HAP-1 (cell line): Measurements from ENCODE around the gene ARVCF.

Source experiments
- DNase-seq, 2 experiments: peaks; one replicate each; pipeline ENCODE4 v3.0.0-alpha.2; 2016 to 2020; ENCODE audit warnings: low spot score in 2 of 2
- H3K27me3 ChIP-seq: fragments of 250-450 bp; sonication (Bioruptor Pico); 2 replicates; pipeline ENCODE4 v1.5.1; 2020; ENCODE audit warnings: low read depth, mild to moderate bottlenecking, moderate library complexity
- H3K36me3 ChIP-seq: fragments of 250-450 bp; sonication (Bioruptor Pico); replicated peaks from 2 replicates; pipeline ENCODE4 v1.5.1; 2020; ENCODE audit warnings: mild to moderate bottlenecking
- H3K4me1 ChIP-seq: fragments of 250-450 bp; sonication (Bioruptor Pico); 2 replicates; pipeline ENCODE4 v1.5.1; 2020; ENCODE audit warnings: mild to moderate bottlenecking
- H3K4me3 ChIP-seq: fragments of 250-450 bp; sonication (Bioruptor Pico); 2 replicates; pipeline ENCODE4 v1.5.1; 2020; ENCODE audit warnings: mild to moderate bottlenecking, moderate library complexity
- H3K9me3 ChIP-seq: fragments of 250-450 bp; sonication (Bioruptor Pico); 2 replicates; pipeline ENCODE4 v1.5.1; 2020; ENCODE audit warnings: mild to moderate bottlenecking, moderate library complexity
- in situ Hi-C: fragments of 300-500 bp; cut with MboI; formaldehyde crosslinking; loops from 3 replicates; pipeline ENCODE4 v1.14.3; 2020; ENCODE audit warnings: low sequenced_read_pairs, inconsistent platforms, mixed read lengths

ARVCF gene

DNA sequence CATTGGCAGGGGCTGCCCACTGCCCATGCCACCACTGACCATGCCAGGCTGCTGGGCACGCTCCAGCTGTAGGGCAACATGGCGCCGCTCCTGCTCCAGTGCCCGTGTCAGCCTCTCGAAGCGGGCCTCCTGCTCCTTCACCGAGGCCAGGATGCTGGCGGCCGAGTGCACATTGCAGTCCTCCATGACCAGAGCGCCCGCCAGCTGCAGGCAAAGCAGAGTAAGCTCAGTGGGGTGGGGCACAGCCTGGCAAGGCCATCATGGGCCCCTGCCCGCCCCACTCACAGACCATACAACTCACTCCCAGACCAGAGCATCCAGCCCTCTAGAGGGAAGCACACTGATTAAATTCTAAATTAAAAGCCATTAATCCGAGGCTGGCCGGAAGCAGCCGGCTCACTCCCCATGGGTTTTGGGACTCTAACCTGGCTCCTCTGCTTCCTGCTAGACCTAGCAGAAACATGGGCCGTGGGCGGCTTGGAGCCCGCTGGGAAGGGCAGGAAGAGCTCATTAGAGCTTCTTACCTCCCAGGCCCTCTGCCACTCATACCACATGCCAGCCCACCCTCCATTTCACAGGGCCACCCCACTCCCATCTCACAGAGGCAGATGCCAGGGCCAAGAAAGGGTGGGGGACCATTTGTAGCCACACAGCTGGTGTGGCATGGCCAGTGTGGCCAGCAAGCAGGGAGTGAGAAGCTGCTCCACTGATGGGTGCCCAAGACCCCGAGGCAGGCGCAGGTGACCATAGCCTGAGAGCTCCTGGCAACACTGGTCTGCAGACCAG lies 25.8 kb downstream of the ARVCF start:
- Histone ChIP-seq H3K27me3 (no peaks in the 10 kb centered on the region), H3K4me1 (peaks cover 3% of the 10 kb centered on the region), H3K4me3 (no peak overlapping the region), H3K36me3 (no peaks in the 10 kb centered on the region), H3K9me3 (no peaks in the 10 kb centered on the region)
- in situ Hi-C loops, result no loop called here
- no peak for DNase-seq

DNA sequence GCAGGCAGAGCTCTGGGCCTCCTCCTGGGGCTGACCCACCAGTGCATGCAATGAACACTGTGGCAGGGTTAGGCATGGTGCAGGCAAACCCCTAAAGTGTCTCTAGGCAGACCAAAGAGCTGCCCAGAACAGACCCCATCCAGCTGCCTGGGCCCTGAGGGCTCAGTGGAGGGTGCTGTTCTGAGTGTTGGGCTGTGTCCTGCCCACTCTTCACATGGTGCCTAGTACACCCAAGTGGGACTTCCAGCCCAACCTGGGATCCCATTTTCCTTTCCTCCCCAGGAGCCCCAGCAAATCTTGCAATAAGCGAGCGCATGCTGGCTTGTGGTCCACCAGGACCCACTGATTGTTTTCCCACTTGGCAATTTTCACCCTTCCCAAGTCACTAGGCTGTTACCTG lies 26.4 kb downstream of the ARVCF start:
- Histone ChIP-seq H3K36me3 (no peaks in the 10 kb centered on the region), H3K4me3 (no peak overlapping the region), H3K4me1 (peaks cover 3% of the 10 kb centered on the region), H3K27me3 (no peaks in the 10 kb centered on the region), H3K9me3 (no peaks in the 10 kb centered on the region)
- no peak for DNase-seq
- in situ Hi-C loops, result no loop called here

DNA sequence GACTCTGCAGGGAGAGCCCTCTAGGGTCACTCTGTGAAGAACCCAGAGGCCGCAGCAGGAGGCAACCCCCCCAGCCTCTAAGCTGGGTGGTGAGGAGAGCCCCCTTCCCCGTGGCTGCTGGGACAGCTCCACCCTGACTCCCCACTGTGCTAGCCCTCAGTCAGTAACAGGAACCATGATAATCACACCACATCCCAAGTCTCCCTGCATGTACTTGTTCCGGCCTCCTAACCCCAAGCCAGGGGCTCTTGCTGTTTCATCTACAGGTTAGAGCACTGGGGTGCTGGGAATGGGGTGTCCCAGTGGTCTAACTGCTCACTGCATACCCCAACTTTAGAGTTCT lies 26.9 kb downstream of the ARVCF start:
- DNase-seq, result no peak
- Histone ChIP-seq H3K27me3 (no peaks in the 10 kb centered on the region), H3K36me3 (no peaks in the 10 kb centered on the region), H3K4me1 (peaks cover 3% of the 10 kb centered on the region), H3K9me3 (no peaks in the 10 kb centered on the region), H3K4me3 (no peak overlapping the region)
- in situ Hi-C loops, result no loop called here

DNA sequence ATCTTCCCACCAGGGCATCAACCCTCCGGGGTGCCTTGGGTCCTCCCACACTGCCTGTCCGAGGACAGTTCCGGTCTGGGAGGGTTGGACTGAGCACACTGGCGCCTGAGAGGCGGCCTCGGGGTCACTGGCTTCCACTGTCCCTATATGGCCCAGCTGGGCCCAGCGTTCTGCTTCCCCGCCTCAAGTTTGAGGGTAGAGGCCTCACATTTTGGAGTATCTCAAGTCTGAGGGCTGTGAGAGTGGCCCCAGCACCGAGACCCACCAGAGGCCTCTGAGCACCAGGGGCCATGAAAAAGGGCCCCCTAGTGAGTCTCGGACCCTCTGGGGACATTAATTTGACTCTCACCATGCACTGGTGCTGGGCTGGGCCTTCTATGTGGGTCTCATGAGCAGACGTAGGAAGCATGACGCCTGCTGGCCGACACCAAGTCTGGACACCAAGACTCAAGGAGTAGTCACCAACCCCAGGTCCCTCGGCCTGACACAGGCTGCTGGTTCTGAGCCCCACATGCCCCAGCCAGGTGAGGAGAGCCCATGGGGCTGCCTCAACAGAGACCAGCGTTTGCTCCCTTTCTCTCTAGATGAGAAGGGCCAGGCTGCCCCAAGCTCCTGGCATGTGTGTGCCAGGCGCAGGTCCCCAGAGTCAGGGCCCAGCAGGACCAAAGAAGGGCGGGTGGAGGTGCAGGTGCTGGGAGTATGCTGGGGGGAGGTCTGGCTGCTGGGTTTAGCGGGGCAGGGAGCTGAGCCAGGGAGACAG lies 27.5 kb downstream of the ARVCF start:
- in situ Hi-C loops, result no loop called here
- no peak for DNase-seq
- Histone ChIP-seq H3K27me3 (no peaks in the 10 kb centered on the region), H3K4me3 (no peak overlapping the region), H3K36me3 (no peaks in the 10 kb centered on the region), H3K4me1 (peaks cover 3% of the 10 kb centered on the region), H3K9me3 (no peaks in the 10 kb centered on the region)

DNA sequence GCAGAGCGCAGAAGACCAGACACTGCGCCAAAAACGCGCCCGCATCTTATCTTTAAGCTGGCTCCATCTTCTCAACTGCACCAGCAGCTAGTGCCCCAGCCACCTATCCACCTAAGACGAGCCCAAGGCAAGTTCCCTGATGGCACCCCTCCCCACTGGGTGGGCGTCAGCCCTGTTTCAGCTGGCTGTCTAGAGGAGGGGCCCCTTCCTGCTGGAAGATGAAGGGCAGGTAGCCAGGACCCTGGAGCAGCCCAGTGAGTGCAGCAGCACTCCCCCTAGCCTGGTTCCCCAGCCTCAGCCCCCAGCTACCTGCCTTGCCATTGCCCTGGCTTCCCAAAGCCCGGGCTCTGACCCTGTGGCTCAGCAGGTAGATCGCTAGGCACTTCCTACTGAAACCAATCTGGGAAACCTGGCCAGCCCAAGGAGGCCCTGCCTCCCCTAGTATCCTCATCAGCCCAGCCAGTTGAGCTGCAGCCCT lies 28.3 kb downstream of the ARVCF start:
- no peaks in the 10 kb centered on the region for H3K27me3 ChIP-seq
- no peak overlapping the region for H3K4me3 ChIP-seq
- H3K9me3 ChIP-seq, result no peaks in the 10 kb centered on the region
- in situ Hi-C loops, result no loop called here
- no peak for DNase-seq
- no peaks in the 10 kb centered on the region for H3K36me3 ChIP-seq
- H3K4me1 ChIP-seq, result peaks cover 3% of the 10 kb centered on the region

DNA sequence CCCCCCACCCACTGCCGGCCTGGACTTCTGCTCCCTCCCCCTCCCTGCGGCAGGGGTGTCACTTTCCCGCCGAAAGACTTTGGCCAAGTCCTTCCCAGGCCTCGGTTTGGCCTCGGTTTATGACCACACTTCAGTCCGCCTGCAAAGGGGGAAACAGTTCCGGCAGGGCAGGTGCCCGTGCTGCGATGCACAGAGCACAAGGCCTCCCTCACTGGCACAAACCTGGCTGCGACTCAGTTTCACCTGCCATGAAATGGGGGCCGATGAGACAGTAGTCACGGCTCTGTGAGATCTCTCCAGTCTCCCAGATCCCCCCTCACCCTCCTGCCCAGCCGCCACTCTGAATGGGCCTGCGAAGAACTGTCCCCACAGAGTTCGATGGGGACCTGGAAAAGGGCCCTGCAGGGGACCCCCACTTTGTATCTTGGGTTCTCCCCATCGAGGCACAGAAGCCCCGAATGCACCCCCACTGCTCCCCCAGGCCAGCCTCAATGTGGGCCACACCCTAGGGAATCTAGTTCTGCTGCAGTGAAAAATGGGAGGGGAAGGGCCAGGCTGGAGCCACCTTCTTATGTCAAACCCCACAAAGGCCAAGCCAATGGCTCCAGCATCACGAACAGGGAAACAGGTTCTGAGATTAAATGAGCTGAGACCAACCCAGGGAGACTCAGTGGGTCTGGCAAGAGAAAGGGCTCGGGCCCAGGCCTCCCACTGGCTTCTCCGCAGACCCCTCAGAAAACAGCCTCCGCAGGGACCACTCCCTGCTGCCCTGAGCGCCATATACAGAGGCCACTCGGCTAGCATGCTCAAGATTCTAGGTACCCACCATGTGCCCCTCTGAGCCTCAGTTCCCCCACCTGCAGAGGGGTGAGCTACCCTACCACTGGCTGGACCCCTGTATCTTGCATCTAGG lies 29.0 kb downstream of the ARVCF start:
- DNase-seq, result no peak
- H3K4me3 ChIP-seq, result no peak overlapping the region
- peaks cover 3% of the 10 kb centered on the region for H3K4me1 ChIP-seq
- in situ Hi-C loops, result no loop called here
- H3K9me3 ChIP-seq, result no peaks in the 10 kb centered on the region
- no peaks in the 10 kb centered on the region for H3K27me3 ChIP-seq
- H3K36me3 ChIP-seq, result no peaks in the 10 kb centered on the region

DNA sequence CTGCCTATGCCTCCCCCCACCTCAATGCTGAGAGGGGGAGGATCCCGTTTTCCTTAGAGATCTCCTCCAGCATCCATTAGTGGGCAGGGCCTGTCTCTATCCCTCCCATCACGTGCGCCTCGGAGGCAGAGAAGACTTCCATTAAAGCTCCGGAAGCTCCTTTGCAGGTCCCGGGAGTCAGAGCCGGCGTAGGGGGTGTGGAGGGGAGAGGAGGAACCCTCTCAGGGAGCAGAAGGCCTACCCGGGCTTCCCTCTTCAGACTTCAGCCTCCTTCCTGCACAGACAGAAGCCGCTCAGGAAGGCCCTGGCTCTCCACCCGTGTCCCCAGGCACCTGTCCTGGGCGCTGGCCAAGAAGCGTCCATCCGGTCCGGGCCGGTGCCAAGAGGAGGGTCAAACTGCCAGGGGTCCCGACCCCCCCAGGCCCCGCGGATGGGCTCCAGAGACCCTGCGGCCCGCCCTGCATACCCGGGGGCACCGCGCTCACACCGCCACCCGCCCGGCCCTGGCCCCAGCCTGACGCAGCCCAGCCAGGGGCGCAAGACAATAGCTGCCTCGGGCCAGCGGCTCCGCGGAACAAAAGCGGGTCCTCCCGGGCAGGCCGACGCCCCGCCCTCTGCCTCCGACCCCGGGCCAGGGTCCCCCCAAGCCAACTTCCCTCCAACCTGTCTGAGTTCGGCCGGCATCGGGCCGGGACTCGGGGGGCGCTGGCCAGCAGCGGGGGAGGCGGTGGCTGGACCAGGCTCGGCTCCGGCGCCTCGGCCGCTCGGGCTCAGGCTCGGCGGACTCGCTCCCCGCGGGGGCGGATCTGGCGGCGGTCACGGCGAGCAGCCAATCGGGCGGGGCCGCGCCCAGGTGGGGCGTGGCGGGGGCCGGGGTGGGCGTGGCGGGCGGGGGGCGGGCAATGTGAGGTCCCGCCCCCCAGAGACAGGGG lies 29.9 kb downstream of the ARVCF start:
- Histone ChIP-seq H3K4me1 (peaks cover 3% of the 10 kb centered on the region), H3K36me3 (no peaks in the 10 kb centered on the region), H3K9me3 (no peaks in the 10 kb centered on the region), H3K4me3 (peak overlapping the region; percentile 57), H3K27me3 (no peaks in the 10 kb centered on the region)
- peak; percentile 66 to 87 for DNase-seq
- in situ Hi-C loops, result no loop called here

DNA sequence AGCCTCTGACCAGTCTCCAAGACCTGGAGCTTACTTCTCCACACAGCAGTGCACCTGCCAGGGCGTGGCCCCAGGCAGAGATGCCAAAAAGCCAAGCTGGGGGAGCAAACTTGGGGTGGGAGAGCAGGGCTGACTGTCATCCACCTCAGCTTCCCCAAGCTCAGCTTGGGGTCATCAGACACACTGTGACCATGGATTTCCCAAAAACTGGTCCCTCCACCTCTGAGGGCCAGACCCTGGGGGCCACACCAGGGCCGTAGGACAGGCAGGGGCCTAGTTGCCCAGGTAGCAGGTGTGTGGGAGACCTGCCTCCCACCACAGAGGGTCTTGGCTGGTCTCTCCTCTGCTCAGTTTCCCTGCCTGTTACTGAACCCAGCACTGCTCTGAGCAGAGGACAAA lies 30.6 kb downstream of the ARVCF start:
- Histone ChIP-seq H3K4me3 (peak overlapping the region; percentile 57), H3K4me1 (peaks cover 3% of the 10 kb centered on the region), H3K27me3 (no peaks in the 10 kb centered on the region), H3K9me3 (no peaks in the 10 kb centered on the region), H3K36me3 (0 out of 2 replicates have a peak, but pooled peaks cover 3% of the 10 kb centered on the region)
- in situ Hi-C loops, result no loop called here
- DNase-seq, result no peak

DNA sequence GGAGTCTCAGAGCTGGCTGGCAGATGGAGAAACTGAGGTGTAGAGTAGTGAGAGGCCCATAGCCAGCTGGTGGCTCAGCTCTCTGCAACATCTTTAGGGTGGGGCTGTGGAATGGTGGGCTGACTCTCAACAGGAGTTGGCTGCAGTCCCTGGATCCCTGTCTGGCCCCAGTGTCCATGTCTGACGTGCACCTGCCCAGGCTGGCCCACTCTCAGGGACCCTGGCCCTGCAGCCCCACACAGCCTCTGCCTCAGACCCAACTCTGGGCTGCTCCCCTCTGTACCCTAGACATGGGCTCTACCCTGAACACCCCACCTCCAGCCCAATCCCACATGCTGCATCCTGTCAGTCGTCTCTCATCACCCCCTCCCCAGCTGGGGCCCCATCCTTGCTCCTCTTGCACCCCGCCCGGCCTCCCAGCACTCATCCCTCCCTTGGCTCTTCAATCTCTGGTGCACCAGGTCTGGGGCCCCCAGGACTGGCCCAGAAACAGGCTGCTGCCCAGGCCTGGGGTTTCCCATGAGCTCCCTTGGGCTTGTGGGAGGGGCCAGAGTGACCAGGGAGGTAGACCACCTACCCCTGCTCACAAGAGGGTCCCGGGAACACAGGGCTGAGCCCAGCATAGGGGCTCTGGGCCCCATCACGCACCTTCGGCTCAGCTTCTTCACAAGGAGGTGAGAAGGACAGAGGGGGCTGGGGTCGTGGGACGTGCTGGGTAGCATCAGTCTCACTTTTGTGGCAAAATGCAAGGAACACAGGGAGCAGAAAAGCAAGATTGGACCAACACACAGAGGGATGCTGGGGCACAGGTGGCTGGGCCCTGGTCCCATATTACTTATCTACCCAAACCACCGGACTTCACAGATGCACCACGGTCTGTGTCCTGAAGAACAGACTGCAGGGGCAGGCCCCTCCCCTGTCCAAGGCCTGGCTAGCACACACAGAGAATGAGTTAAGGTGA lies 31.5 kb downstream of the ARVCF start:
- 0 out of 2 replicates have a peak, but pooled peaks cover 3% of the 10 kb centered on the region for H3K36me3 ChIP-seq
- H3K27me3 ChIP-seq, result no peaks in the 10 kb centered on the region
- H3K9me3 ChIP-seq, result no peaks in the 10 kb centered on the region
- no peak overlapping the region for H3K4me3 ChIP-seq
- in situ Hi-C loops, result no loop called here
- peaks cover 3% of the 10 kb centered on the region for H3K4me1 ChIP-seq
- no peak for DNase-seq

DNA sequence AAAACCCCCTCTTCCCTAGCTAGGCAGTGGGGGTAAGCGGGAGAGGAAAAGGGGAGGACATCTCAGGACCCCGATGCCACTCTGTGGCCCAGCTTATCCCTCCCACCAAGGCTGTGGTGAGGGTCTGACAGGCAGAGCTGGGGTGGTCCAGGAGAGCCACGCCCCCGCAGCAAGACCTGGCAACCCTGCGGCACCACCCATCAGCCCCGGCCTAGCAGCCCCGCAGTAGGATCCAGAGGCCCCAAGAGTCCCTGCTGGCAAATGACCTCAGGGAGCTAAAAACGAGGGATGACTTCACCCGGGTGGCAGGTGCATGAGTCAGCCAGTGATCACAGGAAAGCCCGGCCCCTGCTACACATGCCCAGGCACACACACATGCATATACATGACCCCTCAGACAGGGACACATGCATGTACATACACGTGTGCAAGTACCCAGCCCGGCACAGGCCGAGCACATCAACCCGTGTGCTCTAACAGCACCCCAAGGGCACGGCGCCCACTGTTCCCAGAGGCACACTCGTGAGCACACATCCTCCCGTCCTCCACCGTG lies 32.3 kb downstream of the ARVCF start:
- no peak for DNase-seq
- Histone ChIP-seq H3K4me1 (peaks cover 3% of the 10 kb centered on the region), H3K4me3 (no peak overlapping the region), H3K27me3 (no peaks in the 10 kb centered on the region), H3K36me3 (0 out of 2 replicates have a peak, but pooled peaks cover 3% of the 10 kb centered on the region), H3K9me3 (no peaks in the 10 kb centered on the region)
- in situ Hi-C loops, result no loop called here

DNA sequence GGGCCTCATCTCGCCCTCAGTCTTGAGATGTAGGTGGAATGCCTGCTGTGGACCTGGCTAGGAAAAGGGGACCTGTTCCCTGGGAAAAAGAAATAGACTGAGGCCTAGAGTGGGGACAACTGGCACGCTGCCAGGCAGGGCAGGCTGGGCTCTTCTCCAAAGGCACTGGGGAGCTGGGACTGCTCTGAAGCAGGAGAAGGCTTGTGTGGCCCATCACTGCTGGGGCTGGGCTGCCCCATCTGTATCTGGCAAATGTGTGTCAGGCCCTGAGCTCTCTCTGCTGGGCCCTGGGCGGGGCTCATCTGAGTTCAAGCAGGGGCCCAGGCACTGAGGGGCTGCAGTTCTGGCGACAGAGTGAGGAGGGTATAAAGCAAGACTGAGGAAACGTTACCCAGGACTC lies 32.9 kb downstream of the ARVCF start:
- peaks cover 3% of the 10 kb centered on the region for H3K4me1 ChIP-seq
- H3K4me3 ChIP-seq, result no peak overlapping the region
- DNase-seq, result no peak
- H3K36me3 ChIP-seq, result 0 out of 2 replicates have a peak, but pooled peaks cover 3% of the 10 kb centered on the region
- H3K9me3 ChIP-seq, result no peaks in the 10 kb centered on the region
- in situ Hi-C loops, result no loop called here
- no peaks in the 10 kb centered on the region for H3K27me3 ChIP-seq
